NCI-H748 (cell line): ENCODE data around the gene FAM83E.
"Not testable (repeated sequence)": the region's sequence is repeated elsewhere in the genome, so short reads cannot be mapped to it uniquely, and the experiment has no call there.

ENCODE experiments used
- DNase-seq: peaks from one replicate; lab custom pipeline; 2025; ENCODE audit not compliant: unreplicated experiment; lab: John Stamatoyannopoulos, UW

The FAM83E gene

DNA sequence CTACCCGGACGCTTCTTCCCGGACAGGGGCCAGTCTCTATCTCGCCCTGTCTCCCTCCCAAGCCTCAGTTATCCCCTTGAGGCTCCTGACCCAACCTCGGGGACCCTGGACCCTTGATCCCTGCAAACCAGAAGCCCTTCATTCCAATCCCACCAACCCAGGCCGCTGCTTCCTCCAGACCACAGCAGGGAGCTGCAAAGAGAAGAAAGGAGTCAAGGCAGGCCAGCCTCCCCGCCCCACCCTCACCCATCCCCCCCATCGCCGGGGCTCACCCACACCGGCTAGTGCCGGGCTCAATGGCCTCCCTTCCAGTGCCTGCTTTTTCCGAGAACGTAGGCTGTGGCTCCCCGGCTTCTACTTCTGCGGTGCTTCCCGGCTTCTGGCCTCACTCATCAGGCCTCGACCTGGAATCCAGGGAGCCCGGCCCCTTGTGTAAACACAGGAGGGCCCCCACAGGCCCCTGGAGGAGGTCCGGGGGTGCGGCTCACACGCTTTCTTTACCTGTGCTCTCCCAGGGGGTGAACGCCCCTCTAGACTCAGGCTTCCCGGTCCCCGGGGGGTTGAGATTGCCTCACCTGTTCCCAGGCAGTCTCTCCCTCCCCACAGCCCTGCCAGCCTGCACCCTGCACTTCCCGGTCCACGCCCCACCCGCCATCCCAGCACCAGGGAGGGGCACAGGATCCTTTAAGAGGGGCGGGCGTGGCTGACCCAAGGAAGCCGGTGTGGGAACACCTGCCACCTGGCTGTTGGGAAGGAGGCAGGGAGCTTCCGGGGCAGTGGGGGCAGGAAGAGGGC is at the start of gene FAM83E:
Gene FAM83E, minus strand, starts transcription at position 641 of the 795 bp plus-strand sequence. CDS start 1,704 bp downstream, outside the sequence.
- peak; percentile 83 for DNase-seq

DNA sequence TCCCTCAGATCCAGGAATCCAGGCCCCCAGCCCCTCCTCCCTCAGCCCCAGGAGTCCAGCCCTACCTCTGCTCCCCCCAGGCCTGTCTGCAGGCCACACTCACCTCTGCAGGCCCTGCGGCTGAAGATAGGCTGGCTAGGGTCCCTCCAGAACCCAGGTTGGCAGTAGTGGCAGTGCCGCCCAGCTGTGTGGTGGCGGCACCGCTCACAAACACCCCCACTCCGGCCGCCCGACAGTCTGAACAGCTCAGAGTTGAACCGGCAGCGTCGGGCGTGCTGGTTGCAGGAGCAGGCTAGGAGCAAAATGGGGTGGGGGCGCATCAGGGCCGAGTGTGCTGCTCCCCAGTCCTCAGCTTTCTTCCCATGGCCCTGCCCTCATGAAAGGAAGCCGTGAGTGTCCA is 49.6 kb upstream of the FAM83E start:
- DNase-seq = no peak

DNA sequence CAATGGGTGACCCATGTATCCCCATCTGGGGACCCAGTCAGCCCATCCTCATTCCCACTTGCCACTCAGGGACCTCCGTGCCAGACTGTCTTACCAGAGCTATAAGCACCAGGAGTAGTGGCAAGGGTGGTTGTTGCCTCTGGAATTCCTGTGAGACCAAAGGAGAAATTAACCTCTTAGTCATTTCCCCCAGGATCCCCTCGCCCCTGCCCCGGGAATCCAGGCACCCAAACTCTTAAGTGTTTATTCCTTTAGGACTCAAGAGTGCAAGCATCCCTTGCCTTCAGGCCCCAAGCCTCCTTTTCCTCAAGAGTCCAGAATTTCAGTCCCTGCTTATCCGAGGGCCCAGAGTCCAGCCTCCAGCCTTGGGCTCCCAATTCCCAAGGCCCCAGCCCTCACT is 48.8 kb upstream of the FAM83E start:
- no peak for DNase-seq

- DNase-seq = no peak
Measured at GRCh38 chr19:48661711-48662090, 46.8 kb upstream of the FAM83E start.

DNA sequence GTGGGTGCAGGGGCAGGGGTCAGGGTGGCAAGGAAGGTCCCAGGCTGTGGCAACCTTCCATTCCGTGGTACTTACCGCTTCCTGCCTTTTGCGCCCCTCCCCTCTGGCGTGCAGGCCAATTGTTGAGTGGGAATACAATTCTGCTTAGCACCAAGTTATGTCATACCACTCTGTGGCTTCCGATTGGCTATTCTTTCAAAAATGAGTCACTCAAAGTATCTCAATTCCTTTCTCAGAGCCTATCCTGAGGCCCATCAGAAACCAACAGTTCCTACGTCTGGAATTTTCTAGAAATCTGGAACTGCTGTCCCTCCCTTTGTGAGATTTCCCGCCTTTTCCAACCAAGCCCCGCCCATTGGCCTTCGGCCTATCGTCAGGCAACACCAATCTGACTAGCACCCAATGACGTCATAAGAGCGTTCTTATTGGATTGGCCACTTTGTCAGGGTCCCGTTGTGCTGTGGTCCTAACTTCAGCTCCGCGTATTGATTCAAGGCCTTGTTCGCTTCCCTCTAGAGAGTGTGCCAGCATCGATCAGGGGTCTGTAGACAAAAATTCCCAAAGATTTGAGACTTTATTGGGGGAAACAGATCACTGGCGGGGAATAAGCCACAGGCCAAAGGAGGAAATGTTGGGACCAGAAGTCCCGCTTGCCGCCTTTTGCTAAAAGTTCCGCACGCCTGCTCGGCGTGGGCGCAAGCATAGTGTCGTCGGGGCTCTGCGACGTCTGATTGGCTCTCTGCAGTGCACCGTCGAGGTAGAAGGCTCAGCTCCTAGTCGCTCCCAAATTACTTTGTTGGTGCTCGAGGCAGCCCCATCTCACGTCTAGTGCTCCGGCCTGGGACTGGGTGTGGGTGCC is 46.2 kb upstream of the FAM83E start:
- peak; percentile 72 for DNase-seq

DNA sequence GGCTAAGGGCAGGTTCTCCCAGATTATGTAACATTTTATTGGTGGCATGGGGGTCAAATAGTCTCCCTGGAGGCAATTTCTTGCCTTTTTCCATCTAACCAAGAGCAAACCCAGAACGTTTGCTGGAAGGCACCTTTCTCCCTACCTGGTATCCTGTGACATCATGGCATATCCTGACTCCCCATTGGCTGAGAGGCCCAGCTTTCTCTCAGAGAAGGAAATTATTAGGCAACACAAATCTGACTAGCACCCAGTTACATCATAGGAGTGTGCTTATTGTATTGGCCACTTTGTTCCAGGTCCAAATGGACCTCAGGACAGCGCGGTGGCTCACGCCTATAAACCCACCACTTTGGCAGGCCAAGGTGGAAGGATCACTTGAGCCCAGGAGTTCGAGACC is 44.9 kb upstream of the FAM83E start:
- DNase-seq = no peak

GRCh38 chr19:48658483-48658882 is 43.6 kb upstream of the FAM83E start:
- no peak for DNase-seq

DNA sequence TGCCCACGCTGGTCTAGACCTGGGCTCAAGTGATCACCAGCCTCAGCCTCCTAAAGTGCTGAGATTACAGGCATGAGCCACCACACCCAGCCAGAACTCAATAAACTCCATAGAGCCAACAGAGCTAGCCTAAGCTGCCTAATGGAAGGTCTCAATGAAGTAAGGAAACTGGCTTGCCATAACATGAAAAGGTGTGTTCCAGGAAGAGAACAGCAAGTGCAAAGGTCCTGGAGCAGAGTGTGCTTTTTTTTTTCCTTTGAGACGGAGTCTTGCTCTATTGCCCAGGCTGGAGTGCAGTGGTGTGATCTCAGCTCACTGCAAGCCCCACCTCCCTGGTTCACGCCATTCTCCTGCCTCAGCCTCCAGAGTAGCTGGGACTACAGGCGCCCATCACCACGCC is 43.0 kb upstream of the FAM83E start:
- DNase-seq = not testable (repeated sequence)

GRCh38 chr19:48656840-48657474 is 42.1 kb upstream of the FAM83E start:
- DNase-seq = no peak

DNA sequence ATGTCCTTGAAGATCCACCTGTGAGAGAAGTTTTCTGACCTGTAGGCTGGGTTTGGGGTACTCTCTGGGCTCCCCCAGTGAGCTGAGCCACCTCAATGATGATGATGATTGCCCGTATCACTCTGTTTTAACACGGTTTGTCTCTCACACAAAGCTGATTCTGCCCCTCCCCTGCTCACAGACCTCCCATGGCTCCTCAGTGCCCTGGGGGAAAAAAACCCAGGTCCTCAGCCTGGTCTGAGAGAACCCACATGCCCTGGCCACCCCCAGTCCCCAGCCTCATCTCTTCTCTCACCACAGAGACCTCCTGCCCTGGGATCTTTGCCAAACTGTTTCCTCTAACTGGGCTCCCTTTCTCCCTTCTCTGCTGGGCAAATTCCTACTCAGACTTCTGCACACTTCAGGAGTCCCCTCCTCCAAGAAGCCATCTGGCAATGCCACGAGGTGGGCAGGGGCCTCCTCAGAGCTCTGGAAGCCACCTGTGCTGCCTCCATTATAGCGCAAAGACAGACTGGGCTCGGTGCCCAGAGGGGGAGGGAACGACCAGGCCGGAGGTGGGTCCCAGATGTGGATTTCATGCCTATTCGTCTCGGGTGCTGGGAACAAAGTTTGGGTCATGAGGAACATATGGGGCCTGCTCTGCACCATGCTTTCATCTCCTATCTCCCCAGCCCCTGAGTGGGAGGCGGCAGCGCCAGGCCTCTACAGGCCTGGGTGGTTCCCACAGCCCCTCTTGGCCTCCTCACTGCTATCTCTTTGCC is 39.6 kb upstream of the FAM83E start:
- no peak for DNase-seq

GRCh38 chr19:48651683-48652048 is 36.8 kb upstream of the FAM83E start:
- no peak for DNase-seq

DNA sequence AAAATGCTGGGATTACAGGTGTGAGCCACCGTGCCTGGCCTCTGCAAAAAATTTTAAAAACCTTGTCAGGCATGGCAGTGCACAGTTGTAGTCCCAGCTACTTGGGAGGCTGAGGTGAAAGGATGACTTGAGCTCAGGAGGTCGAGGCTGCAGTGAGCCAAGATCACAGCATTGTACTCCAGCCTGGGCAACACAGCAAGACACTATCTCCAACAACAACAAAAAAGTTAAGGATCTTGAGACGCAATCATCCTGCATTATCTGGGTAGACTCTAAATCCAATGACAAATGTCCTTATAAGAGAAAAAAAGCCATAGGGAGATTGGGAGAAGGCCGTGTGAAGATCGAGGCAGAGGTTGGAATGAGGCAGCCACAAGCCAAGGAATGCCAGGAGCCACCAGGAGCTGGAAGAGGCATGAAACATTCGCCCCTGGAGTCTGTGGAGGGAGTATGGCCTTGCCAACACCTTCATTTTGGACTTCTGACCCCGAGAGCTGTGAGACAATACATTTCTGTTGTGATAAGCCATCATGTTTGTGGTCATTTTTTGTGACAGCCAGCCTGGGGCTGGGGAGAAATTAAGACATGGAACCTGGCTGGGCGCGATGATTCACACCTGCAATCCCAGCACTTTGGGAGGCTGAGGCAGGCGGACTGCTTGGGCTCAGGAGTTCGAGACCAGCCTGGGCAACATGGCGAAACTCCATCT is 36.3 kb upstream of the FAM83E start:
- no peak for DNase-seq

DNA sequence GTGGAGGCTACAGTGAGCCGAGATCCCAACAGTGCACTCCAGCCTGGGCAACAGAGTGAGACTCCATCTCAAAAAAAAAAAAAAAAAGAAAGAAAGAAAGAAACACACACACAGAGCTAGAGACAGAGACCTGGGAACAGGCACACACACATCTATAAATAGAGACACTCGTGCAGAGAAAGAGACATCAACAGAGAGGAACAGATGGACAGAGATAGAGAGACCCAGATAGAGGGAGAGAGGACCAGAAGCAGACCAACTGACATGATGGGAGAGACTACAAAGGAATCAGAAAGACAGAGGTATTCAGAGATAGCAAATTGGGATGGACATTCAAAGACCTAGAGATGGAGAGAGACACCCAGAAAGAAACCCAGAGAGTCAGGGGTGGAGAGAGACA is 33.3 kb upstream of the FAM83E start:
- DNase-seq = no peak

DNA sequence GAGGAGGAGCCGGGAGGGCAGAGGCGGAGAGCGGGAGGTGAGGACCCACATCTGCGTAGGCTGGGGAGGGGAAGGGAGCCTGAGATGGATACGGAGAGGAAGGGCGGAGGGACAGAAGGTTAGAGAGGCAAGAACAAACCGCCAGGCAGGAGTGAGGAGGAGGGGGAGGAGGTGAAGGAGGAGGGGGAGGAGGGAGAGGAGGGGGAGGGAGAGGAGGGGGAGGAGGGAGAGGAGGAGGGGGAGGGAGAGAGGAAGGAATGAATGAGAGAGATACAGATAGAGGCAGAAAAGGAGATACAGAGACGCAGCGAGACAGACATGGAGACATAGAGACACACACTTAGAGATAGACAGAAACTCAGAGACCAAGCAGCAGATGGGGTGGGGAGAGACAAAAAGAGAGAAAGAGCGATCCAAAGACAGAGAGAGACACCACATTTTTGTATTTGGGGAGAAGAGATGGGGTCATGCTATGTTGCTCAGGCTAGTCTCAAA is 31.9 kb upstream of the FAM83E start:
- DNase-seq = no peak

GRCh38 chr19:48646001-48646721 is 31.3 kb upstream of the FAM83E start, which contains the start of gene CA11:
CA11 (minus strand) TSS chr19:48646187; CDS start chr19:48645632, 555 bp downstream.
- DNase-seq = peak; percentile 94

GRCh38 chr19:48645620-48646000 is 30.7 kb upstream of the FAM83E start:
- peak; percentile 74 for DNase-seq

- peak; percentile 82 for DNase-seq
Measured at GRCh38 chr19:48644839-48645619, 30.2 kb upstream of the FAM83E start.

GRCh38 chr19:48644355-48644754 is 29.5 kb upstream of the FAM83E start:
- DNase-seq = no peak

- no peak for DNase-seq
Measured at GRCh38 chr19:48642862-48643261, 28.0 kb upstream of the FAM83E start.
